ENCODE data around the gene LMNA.

Gene LMNA

GRCh38 chr1:156145650-156146019 lies 31.1 kb downstream of the LMNA start:
- in situ Hi-C loops (cut with HindIII; ENCODE audit: low sequenced_read_pairs): no loop called here
- no peak for TF ChIP-seq CTCF (IDR thresholded peaks at IDR 0.05; ENCODE audit: low read depth, low read length)
- no peak overlapping the region for H3K4me3 ChIP-seq (ENCODE audit: low read depth, low read length)

GRCh38 chr1:156146020-156146768 lies 31.7 kb downstream of the LMNA start:
- DNase-seq (ENCODE audit: low read depth, low spot score): peak; percentile 96
- TF ChIP-seq CTCF (IDR thresholded peaks at IDR 0.05; ENCODE audit: low read depth, low read length): peak; percentile 63
- no peak overlapping the region for H3K4me3 ChIP-seq (ENCODE audit: low read depth, low read length)
- in situ Hi-C loops (cut with HindIII; ENCODE audit: low sequenced_read_pairs): no loop called here

More at GRCh38 chr1:156145650-156146019, 31.1 kb downstream of the LMNA start:
- DNase-seq (ENCODE audit: low read depth, low spot score): no peak

GRCh38 chr1:156146769-156147405 lies 32.4 kb downstream of the LMNA start:
- no peak for DNase-seq (ENCODE audit: low read depth, low spot score)
- in situ Hi-C loops (cut with HindIII; ENCODE audit: low sequenced_read_pairs): no loop called here
- no peak overlapping the region for H3K4me3 ChIP-seq (ENCODE audit: low read depth, low read length)
- TF ChIP-seq CTCF (IDR thresholded peaks at IDR 0.05; ENCODE audit: low read depth, low read length): no peak

- in situ Hi-C loops (cut with HindIII; ENCODE audit: low sequenced_read_pairs): no loop called here
- no peak for TF ChIP-seq CTCF (IDR thresholded peaks at IDR 0.05; ENCODE audit: low read depth, low read length)
- no peak overlapping the region for H3K4me3 ChIP-seq (ENCODE audit: low read depth, low read length)
- DNase-seq (ENCODE audit: low read depth, low spot score): no peak
These were observed 33.7 kb downstream of the LMNA start for GRCh38 chr1:156148216-156148615.

- no peak for TF ChIP-seq CTCF (IDR thresholded peaks at IDR 0.05; ENCODE audit: low read depth, low read length)
- in situ Hi-C loops (cut with HindIII; ENCODE audit: low sequenced_read_pairs): no loop called here
- H3K4me3 ChIP-seq (ENCODE audit: low read depth, low read length): no peak overlapping the region
- no peak for DNase-seq (ENCODE audit: low read depth, low spot score)
These were observed 35.1 kb downstream of the LMNA start for GRCh38 chr1:156149374-156150332.

GRCh38 chr1:156150333-156151011 lies 36.0 kb downstream of the LMNA start:
- no peak overlapping the region for H3K4me3 ChIP-seq (ENCODE audit: low read depth, low read length)
- no peak for DNase-seq (ENCODE audit: low read depth, low spot score)
- in situ Hi-C loops (cut with HindIII; ENCODE audit: low sequenced_read_pairs): no loop called here
- TF ChIP-seq CTCF (IDR thresholded peaks at IDR 0.05; ENCODE audit: low read depth, low read length): no peak

All from astrocyte of the spinal cord (primary cell).